Immature natural killer cell (primary cell): ENCODE measurements around the gene PPP1CC. TPM values are rescaled to one million over a fixed set of nuclear protein-coding genes. Genes with fewer than 3 reads are reported as not detected.
"Not testable (repeated sequence)": the region's sequence is repeated elsewhere in the genome, so short reads cannot be mapped to it uniquely, and the experiment has no call there.

Experiments
- DNase-seq, 3 donors: peaks; one replicate each; pipeline ENCODE4 v3.0.0; 2022; ENCODE audit warnings: mixed read lengths in 1 of 3
- H3K27ac Mint-ChIP-seq, 6 donors: one replicate each; pipeline ENCODE4 v1.8.0; 2020; ENCODE audit warnings: mixed read lengths in 6 of 6, mild to moderate bottlenecking in 5 of 6, inconsistent platforms in 4 of 6, moderate library complexity in 3 of 6
- H3K27me3 Mint-ChIP-seq, 3 donors: one replicate each; pipeline ENCODE4 v1.8.0; 2020 to 2021; ENCODE audit warnings: low read depth in 3 of 3, mild to moderate bottlenecking in 3 of 3, mixed read lengths in 3 of 3, moderate library complexity in 3 of 3, inconsistent platforms in 1 of 3
- H3K36me3 Mint-ChIP-seq, 3 donors: one replicate each; pipeline ENCODE4 v1.8.0; 2020; ENCODE audit warnings: mixed read lengths in 3 of 3, inconsistent platforms in 2 of 3, mild to moderate bottlenecking in 2 of 3
- H3K4me1 Mint-ChIP-seq, 2 donors: one replicate each; pipeline ENCODE4 v1.8.0; 2020; ENCODE audit warnings: inconsistent platforms in 2 of 2, mild to moderate bottlenecking in 2 of 2, mixed read lengths in 2 of 2, moderate library complexity in 1 of 2
- H3K4me3 Mint-ChIP-seq, 5 donors: one replicate each; pipeline ENCODE4 v1.8.0; 2020; ENCODE audit warnings: mild to moderate bottlenecking in 5 of 5, mixed read lengths in 5 of 5, inconsistent platforms in 3 of 5, moderate library complexity in 3 of 5
- H3K9me3 Mint-ChIP-seq, 6 donors: one replicate each; pipeline ENCODE4 v1.8.0; 2020; ENCODE audit warnings: mild to moderate bottlenecking in 6 of 6, mixed read lengths in 6 of 6, inconsistent platforms in 4 of 6, moderate library complexity in 3 of 6
- polyA plus RNA-seq, 3 donors: library from polyadenylated mRNA; unstranded; fragments of 300-500 nt; fragmentation: Illumina TruSeq; gene quantifications; one replicate each; pipeline ENCODE4 v1.2.3, GENCODE V29; 2021

The PPP1CC gene
- polyA plus RNA-seq, 3 donors from 2014 or later: 74.3 to 116 (median 89.8) TPM

- H3K4me3 Mint-ChIP-seq: no peak overlapping the region
Observed at GRCh38 chr12:110726708-110727369, 15.9 kb downstream of the PPP1CC start.

GRCh38 chr12:110726028-110726427, 16.7 kb downstream of the PPP1CC start:
- H3K36me3 Mint-ChIP-seq: peaks cover 29 to 53% (median 37%) of the 10 kb centered on the region in 3 donors
- H3K9me3 Mint-ChIP-seq: no peaks in the 10 kb centered on the region
- peaks cover 23 to 56% of the 10 kb centered on the region in 2 donors for H3K4me1 Mint-ChIP-seq
- no peak for DNase-seq
- H3K4me3 Mint-ChIP-seq: no peak overlapping the region
- H3K27ac Mint-ChIP-seq: peak overlapping the region in 4 of 6 donors; percentile 42 to 62 (median 53)
- no peaks in the 10 kb centered on the region for H3K27me3 Mint-ChIP-seq

More at GRCh38 chr12:110726708-110727369, 15.9 kb downstream of the PPP1CC start:
- H3K36me3 Mint-ChIP-seq: peaks cover 29 to 49% (median 38%) of the 10 kb centered on the region in 3 donors
- no peak for DNase-seq
- peak overlapping the region; percentile 78 to 90 (median 84) for H3K27ac Mint-ChIP-seq
- H3K9me3 Mint-ChIP-seq: no peaks in the 10 kb centered on the region
- peaks cover 30 to 64% of the 10 kb centered on the region in 2 donors for H3K4me1 Mint-ChIP-seq
- H3K27me3 Mint-ChIP-seq: no peaks in the 10 kb centered on the region

DNA sequence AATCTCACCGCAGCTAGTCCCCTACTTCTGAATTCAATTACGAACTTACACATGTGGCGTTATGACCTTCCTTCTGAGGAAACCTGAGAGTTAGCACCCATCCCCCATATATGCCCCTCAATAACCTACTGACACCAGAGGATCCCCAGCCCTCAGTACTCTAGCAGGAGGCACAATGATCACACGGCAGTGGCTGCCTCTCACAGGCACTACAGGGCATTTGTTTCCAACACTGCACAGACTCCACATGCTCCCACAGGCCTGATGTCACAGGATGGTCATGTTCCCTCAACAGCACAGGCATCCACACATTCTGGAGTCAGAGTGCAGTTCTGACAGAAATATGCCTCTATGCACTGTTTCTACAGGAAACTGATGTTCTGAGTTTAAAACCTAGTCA, 17.4 kb downstream of the PPP1CC start:
- Mint-ChIP-seq H3K4me3 (no peak overlapping the region), H3K36me3 (peaks cover 29 to 56% (median 39%) of the 10 kb centered on the region in 3 donors), H3K27me3 (no peaks in the 10 kb centered on the region), H3K4me1 (peaks cover 21 to 50% of the 10 kb centered on the region in 2 donors), H3K27ac (peak overlapping the region; percentile 51 to 73 (median 62)), H3K9me3 (no peaks in the 10 kb centered on the region)
- DNase-seq: no peak

DNA sequence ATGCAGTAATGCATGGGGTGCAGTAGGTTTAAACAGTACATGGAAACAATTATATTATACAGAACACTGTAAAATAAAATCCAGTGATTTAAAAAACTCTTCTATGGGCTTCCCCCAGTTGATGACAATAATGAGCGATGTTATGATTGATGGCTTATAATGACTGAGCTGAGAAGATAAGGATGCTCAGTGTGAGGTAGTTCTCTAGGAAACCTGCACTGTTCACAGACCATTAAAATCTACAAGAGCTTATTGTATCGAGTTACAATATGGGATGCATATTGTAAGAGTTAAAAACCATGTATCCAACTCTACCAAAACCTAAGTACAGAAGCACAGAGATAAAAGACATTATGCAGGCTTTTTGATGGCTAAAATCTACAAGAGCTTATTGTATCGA, 19.8 kb downstream of the PPP1CC start:
- peaks cover 19 to 33% of the 10 kb centered on the region in 2 donors for H3K4me1 Mint-ChIP-seq
- not testable (repeated sequence) for H3K4me3 Mint-ChIP-seq, H3K27me3 Mint-ChIP-seq, DNase-seq, H3K9me3 Mint-ChIP-seq
- H3K36me3 Mint-ChIP-seq: peaks cover 25 to 63% (median 53%) of the 10 kb centered on the region in 3 donors
- H3K27ac Mint-ChIP-seq: peak overlapping the region in 1 of 6 donors; percentile 61

- Mint-ChIP-seq H3K36me3 (peaks cover 21 to 63% (median 53%) of the 10 kb centered on the region in 3 donors), H3K27me3 (no peaks in the 10 kb centered on the region), H3K27ac (peak overlapping the region in 1 of 6 donors; percentile 39), H3K4me1 (peaks cover 8 to 20% of the 10 kb centered on the region in 2 donors), H3K4me3 (no peak overlapping the region), H3K9me3 (no peaks in the 10 kb centered on the region)
- no peak for DNase-seq
Observed at GRCh38 chr12:110721570-110721969, 21.1 kb downstream of the PPP1CC start.

DNA sequence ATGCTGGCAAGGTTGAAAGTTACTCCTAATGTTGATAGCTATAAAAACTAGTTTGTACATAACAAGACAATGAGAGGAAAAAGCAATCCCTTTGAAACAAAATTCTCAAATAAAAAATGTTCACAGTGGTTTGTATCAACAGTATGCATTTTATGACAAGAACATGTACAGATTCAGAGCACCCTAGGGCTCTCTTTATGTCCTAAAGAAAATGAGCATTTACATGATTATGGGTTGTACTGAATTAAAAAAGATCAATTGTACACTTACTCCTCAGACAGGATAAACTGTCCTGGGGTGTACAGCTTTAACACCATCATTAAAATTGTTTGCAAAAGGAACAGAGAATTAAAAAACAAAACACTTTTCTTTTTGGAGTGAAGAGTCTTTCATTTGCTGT, 22.2 kb downstream of the PPP1CC start:
- Mint-ChIP-seq H3K9me3 (no peaks in the 10 kb centered on the region), H3K4me3 (no peak overlapping the region), H3K27ac (no peak overlapping the region), H3K4me1 (peaks cover 4 to 13% of the 10 kb centered on the region in 2 donors), H3K27me3 (no peaks in the 10 kb centered on the region), H3K36me3 (peaks cover 18 to 59% (median 49%) of the 10 kb centered on the region in 3 donors)
- DNase-seq: no peak

DNA sequence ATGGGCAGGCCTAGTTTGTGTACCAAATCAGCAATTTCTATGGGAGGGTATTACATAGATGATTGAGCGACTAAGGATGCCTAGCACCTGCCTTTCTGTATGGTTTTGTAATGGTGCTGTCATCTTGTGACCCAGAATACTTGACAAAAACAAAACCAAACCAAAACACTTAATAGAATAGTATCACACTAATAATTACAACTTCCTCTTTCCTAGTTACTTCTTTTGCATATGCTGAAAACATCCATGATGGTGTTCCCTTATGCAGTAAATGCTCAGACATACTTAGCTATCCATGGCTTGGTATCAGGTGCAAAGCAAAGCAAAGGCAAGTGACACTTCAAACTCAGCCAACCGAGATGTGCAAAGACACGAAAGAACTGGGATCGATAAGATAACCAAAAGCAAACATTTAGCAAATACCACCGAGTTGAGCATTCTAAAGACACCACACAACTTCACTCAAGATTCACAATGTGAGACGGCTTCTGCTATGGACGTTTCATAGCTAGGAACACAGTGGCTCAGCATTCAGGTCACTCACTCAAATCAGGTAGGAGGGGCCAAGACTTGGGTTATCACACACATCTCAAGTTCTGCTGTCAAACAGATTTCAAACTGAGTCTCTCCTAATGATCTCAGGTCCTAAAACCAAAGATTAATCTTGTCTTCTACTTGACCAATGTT, 24.3 kb downstream of the PPP1CC start:
- no peak overlapping the region for H3K4me3 Mint-ChIP-seq
- H3K27me3 Mint-ChIP-seq: peaks cover 0 to 2% (median 1%) of the 10 kb centered on the region in 3 donors
- H3K9me3 Mint-ChIP-seq: no peaks in the 10 kb centered on the region
- H3K27ac Mint-ChIP-seq: peak overlapping the region in 4 of 6 donors; percentile 8 to 60 (median 32)
- peaks cover 14 to 49% (median 40%) of the 10 kb centered on the region in 3 donors for H3K36me3 Mint-ChIP-seq
- no peaks in the 10 kb centered on the region for H3K4me1 Mint-ChIP-seq
- DNase-seq: no peak

DNA sequence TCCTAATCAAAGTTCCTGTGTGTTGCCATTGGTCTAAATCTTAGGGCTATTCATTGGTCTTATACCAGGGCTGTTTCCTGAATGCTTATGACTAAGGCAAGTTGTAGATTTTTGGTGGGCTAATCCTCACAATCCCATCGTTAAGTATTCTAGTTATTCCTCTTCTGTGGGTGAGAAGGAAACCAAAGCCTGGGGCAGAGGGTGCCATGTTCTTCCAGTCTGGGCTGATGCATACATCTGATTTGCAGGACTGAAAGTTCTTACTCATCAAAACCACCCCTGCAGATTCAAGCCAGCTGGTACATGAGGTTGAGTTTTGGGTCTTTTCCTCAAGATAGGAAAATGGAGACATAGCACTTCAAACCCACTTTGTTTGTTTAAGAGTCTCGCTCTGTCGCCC, 25.7 kb downstream of the PPP1CC start:
- H3K27ac Mint-ChIP-seq: peak overlapping the region in 1 of 6 donors; percentile 57
- no peaks in the 10 kb centered on the region for H3K9me3 Mint-ChIP-seq
- H3K4me3 Mint-ChIP-seq: no peak overlapping the region
- no peaks in the 10 kb centered on the region for H3K4me1 Mint-ChIP-seq
- no peak for DNase-seq
- H3K27me3 Mint-ChIP-seq: peaks cover 0 to 2% (median 1%) of the 10 kb centered on the region in 3 donors
- peaks cover 6 to 39% (median 34%) of the 10 kb centered on the region in 3 donors for H3K36me3 Mint-ChIP-seq

DNA sequence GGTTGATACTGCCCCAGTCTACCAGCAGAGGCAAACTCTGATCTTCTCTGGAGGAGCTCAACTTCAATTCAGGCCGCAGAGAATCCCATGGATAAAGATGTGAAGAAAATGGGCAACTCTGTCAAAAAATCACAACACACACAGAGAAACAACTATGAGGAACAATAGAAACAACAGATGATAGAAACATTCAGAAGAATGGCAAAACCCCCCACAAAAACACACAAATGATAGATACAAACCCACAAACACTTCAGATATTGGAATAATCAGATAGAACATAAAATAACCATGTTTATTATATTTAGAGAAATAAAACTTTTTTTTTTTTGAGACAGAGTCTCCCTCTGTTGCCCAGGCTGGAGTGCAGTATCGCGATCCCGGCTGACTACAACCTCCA, 33.8 kb downstream of the PPP1CC start:
- H3K9me3 Mint-ChIP-seq: no peaks in the 10 kb centered on the region
- H3K4me3 Mint-ChIP-seq: no peak overlapping the region
- H3K4me1 Mint-ChIP-seq: no peaks in the 10 kb centered on the region
- peaks cover 0 to 1% (median 0%) of the 10 kb centered on the region in 3 donors for H3K27me3 Mint-ChIP-seq
- peaks cover 0 to 4% (median 0%) of the 10 kb centered on the region in 3 donors for H3K36me3 Mint-ChIP-seq
- no peak overlapping the region for H3K27ac Mint-ChIP-seq
- DNase-seq: no peak

DNA sequence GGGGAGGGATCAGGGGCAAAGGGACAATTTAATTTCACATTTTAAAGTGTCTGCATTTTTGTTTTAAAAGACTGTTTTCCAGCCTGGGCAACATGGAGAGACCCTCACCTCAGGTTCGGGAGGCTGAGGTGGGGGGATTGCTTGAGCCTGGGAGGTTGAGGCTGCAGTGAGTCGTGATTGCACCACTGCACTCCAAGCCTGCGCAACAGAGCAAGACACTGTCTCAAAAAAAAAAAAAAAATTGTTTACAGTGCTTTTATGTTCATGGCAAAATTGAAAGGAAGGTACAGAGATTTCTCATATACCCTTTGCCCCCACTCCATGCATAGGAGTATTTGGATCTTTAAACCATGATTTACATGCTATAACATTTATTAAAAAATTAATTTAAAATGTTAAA, 37.4 kb downstream of the PPP1CC start:
- no peaks in the 10 kb centered on the region for H3K9me3 Mint-ChIP-seq
- no peak overlapping the region for H3K4me3 Mint-ChIP-seq
- no peaks in the 10 kb centered on the region for H3K4me1 Mint-ChIP-seq
- no peak overlapping the region for H3K27ac Mint-ChIP-seq
- H3K36me3 Mint-ChIP-seq: peaks cover 0 to 4% (median 0%) of the 10 kb centered on the region in 3 donors
- peaks cover 0 to 2% (median 0%) of the 10 kb centered on the region in 3 donors for H3K27me3 Mint-ChIP-seq
- no peak for DNase-seq

DNA sequence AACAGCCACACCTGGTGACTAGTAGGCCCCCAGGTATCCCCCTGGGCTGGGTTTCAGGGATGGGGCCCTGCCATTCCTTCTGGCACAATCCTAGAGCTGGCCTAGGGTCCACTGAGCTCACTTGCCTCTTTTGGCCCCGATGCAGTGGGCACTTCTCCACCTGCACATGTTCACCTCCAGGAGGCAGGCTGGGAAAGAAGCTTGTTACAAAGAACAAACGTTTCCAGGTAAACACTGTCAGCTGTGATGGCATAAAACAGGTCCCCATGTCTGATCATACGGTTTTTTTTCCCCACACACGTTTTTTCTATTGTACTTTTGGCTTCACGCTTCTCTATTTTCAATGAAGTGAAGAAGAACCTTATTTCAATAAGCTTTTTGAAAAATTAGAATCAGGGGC, 37.9 kb downstream of the PPP1CC start:
- Mint-ChIP-seq H3K27ac (no peak overlapping the region), H3K9me3 (no peaks in the 10 kb centered on the region), H3K27me3 (peaks cover 0 to 2% (median 0%) of the 10 kb centered on the region in 3 donors)

DNA sequence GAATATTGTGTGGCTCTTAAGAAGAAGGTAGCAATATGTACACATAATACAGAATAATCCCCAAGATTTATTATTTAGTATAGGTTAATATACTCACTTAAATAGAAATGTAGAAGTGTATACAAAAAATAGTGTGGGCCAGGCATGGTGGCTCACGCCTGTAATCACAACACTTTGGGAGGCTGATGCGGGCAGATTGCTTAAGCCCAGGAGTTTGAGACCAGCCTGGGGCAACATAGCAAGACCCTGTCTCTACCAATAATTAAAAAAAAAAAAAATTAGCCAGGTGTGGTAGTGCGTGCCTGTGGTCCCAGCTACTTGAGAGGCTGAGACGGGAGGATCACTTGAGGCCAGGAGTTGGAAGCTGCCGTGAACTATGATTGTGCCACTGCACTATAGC, 38.5 kb downstream of the PPP1CC start:
- H3K27me3 Mint-ChIP-seq: peaks cover 0 to 2% (median 0%) of the 10 kb centered on the region in 3 donors

More for the DNA sequence above, 37.9 kb downstream of the PPP1CC start:
- Mint-ChIP-seq H3K36me3 (peaks cover 0 to 4% (median 0%) of the 10 kb centered on the region in 3 donors), H3K4me3 (no peak overlapping the region), H3K4me1 (no peaks in the 10 kb centered on the region)
- DNase-seq: no peak

GRCh38 chr12:110702081-110702480, 40.6 kb downstream of the PPP1CC start:
- no peaks in the 10 kb centered on the region for H3K36me3 Mint-ChIP-seq

More for the DNA sequence above, 38.5 kb downstream of the PPP1CC start:
- Mint-ChIP-seq H3K4me3 (no peak overlapping the region), H3K9me3 (no peaks in the 10 kb centered on the region), H3K4me1 (no peaks in the 10 kb centered on the region), H3K36me3 (peaks cover 0 to 4% (median 0%) of the 10 kb centered on the region in 3 donors), H3K27ac (no peak overlapping the region)
- no peak for DNase-seq

More at GRCh38 chr12:110702081-110702480, 40.6 kb downstream of the PPP1CC start:
- Mint-ChIP-seq H3K4me3 (no peak overlapping the region), H3K27me3 (peaks cover 0 to 2% (median 2%) of the 10 kb centered on the region in 3 donors), H3K9me3 (no peaks in the 10 kb centered on the region), H3K27ac (no peak overlapping the region), H3K4me1 (peaks cover 6 to 12% of the 10 kb centered on the region in 2 donors)
- DNase-seq: no peak
